A549 (cell line): Measurements from ENCODE around the gene IL3. TPM values are rescaled to one million over a fixed set of nuclear protein-coding genes. Genes with fewer than 3 reads are reported as not detected.

Experiments used
- ATAC-seq, 2 experiments: fragments of 200-7000 bp in 1 of 2; fragments of >200 bp in 1 of 2; cut with Nextera tagmentation in 1 of 2; cut with Tn5 transposase in 1 of 2; 3 replicates each; pipeline versions ENCODE4 v1.8.0 to v1.9.1; 2018 to 2020; ENCODE audit warnings: mild to moderate bottlenecking in 1 of 2, moderate library complexity in 1 of 2
- CTCF ChIA-PET: fragments of 300-600 bp; sonication (Branson Sonifier 250); formaldehyde crosslinking; extraction: SDS; loops from one replicate; lab custom pipeline; 2021; ENCODE audit warnings: antibody characterized with exemption, inconsistent platforms; lab: Yijun Ruan, JAX
- POLR2A ChIA-PET: fragments of 350-600 bp; formaldehyde crosslinking; extraction: SDS; loops from one replicate; lab custom pipeline; 2021; ENCODE audit warnings: antibody characterized with exemption, inconsistent platforms; lab: Yijun Ruan, JAX
- DNase-seq, 2 experiments: peaks; one replicate each; pipeline versions ENCODE4 v3.0.0 to v3.0.0-alpha.2; 2011 to 2016; ENCODE audit warnings: low read depth in 1 of 2, low spot score in 1 of 2
- FAIRE-seq: peaks from 2 replicates; lab custom pipeline; 2011; peaks lifted over from hg19 to GRCh38; lab: Jason Lieb, UNC
- H3K27ac ChIP-seq, 2 experiments: fragments of >200 bp; sonication (Bioruptor Twin); formaldehyde crosslinking; 3 replicates each; pipeline ENCODE4 v1.5.1; 2016 to 2017
- H3K4me1 ChIP-seq: fragments of >200 bp; sonication (Bioruptor Twin); formaldehyde crosslinking; 3 replicates; pipeline ENCODE4 v1.6.1; 2016
- H3K4me2 ChIP-seq: fragments of >200 bp; sonication (Bioruptor Twin); formaldehyde crosslinking; 3 replicates; pipeline ENCODE4 v1.6.1; 2016
- H3K4me3 ChIP-seq: fragments of >200 bp; sonication (Bioruptor Twin); formaldehyde crosslinking; 3 replicates; pipeline ENCODE4 v1.5.1; 2016
- H3K9me3 ChIP-seq: fragments of >200 bp; sonication (Bioruptor Twin); formaldehyde crosslinking; 3 replicates; pipeline ENCODE4 v1.6.1; 2016
- BHLHE40 ChIP-seq: IDR thresholded peaks from 2 replicates; pipeline ENCODE4 v1.6.1; 2012; ENCODE audit warnings: low read depth, low read length, inconsistent platforms
- CHD4 ChIP-seq: fragments of 200-600 bp; sonication (generic); IDR thresholded peaks from 2 replicates; pipeline ENCODE4 v1.6.1; 2016; ENCODE audit warnings: antibody characterized with exemption, mild to moderate bottlenecking, borderline replicate concordance
- CTCF ChIP-seq: fragments of >200 bp; sonication (Bioruptor Twin); formaldehyde crosslinking; IDR thresholded peaks from 3 replicates; pipeline ENCODE4 v1.5.1; 2016
- EHF ChIP-seq: fragments of 250-450 bp; sonication (Bioruptor Pico); IDR thresholded peaks from 2 replicates; pipeline ENCODE4 v1.5.0; 2020; ENCODE audit warnings: mild to moderate bottlenecking
- EHMT2 ChIP-seq: fragments of 200-600 bp; sonication (generic); IDR thresholded peaks from 2 replicates; pipeline ENCODE4 v1.6.1; 2016; ENCODE audit warnings: antibody characterized with exemption, low read depth, mild to moderate bottlenecking, moderate library complexity
- ELK1 ChIP-seq: fragments of 150-350 bp; IDR thresholded peaks from 2 replicates; pipeline ENCODE4 v1.6.1; 2014; ENCODE audit warnings: low read depth, mild to moderate bottlenecking, low read length
- ESRRA ChIP-seq: fragments of 150-350 bp; IDR thresholded peaks from 2 replicates; pipeline ENCODE4 v1.6.1; 2014; ENCODE audit warnings: mild to moderate bottlenecking, low read length, borderline replicate concordance
- FOSB ChIP-seq: fragments of 250-450 bp; sonication (Bioruptor Pico); IDR thresholded peaks from 2 replicates; pipeline ENCODE4 v1.5.0; 2020; ENCODE audit warnings: mild to moderate bottlenecking, moderate library complexity
- FOXS1 ChIP-seq: fragments of 250-450 bp; sonication (Bioruptor Pico); IDR thresholded peaks from 2 replicates; pipeline ENCODE4 v1.5.0; 2020; ENCODE audit warnings: mild to moderate bottlenecking, moderate library complexity
- GATA3 ChIP-seq: IDR thresholded peaks from 2 replicates; pipeline ENCODE4 v1.6.1; 2012; ENCODE audit warnings: borderline replicate concordance
- HOXA7 ChIP-seq: fragments of 250-450 bp; sonication (Bioruptor Pico); IDR thresholded peaks from 2 replicates; pipeline ENCODE4 v1.5.0; 2020; ENCODE audit warnings: mild to moderate bottlenecking, moderate library complexity
- HOXB13 ChIP-seq: fragments of 250-450 bp; sonication (Bioruptor Pico); IDR thresholded peaks from 2 replicates; pipeline ENCODE4 v1.5.0; 2020; ENCODE audit warnings: low read depth, mild to moderate bottlenecking, moderate library complexity
- KDM5A ChIP-seq: fragments of 200-600 bp; sonication (generic); IDR thresholded peaks from 2 replicates; pipeline ENCODE4 v1.6.1; 2016; ENCODE audit warnings: antibody characterized with exemption, mild to moderate bottlenecking
- MAFK ChIP-seq: fragments of 450-650 bp; IDR thresholded peaks from 2 replicates; pipeline ENCODE4 v1.6.1; 2014; ENCODE audit not compliant: partially characterized antibody
- MAZ ChIP-seq: fragments of 150-350 bp; IDR thresholded peaks from 2 replicates; pipeline ENCODE4 v1.6.1; 2014; ENCODE audit warnings: antibody characterized with exemption, low read depth, low read length, borderline replicate concordance
- POLR2AphosphoS2 ChIP-seq: conservative IDR thresholded peaks from 2 replicates; pipeline ENCODE4 v1.6.1; 2012; ENCODE audit warnings: low read length, improper control_type of control experiment, inconsistent platforms
- RAD21 ChIP-seq, 2 experiments: fragments of >200 bp in 1 of 2; sonication (Bioruptor Twin) in 1 of 2; formaldehyde crosslinking in 1 of 2; IDR thresholded peaks in 1 of 2; conservative IDR thresholded peaks in 1 of 2; 2 replicates in 1 of 2; 3 replicates in 1 of 2; pipeline ENCODE4 v1.6.1; 2012 to 2018; ENCODE audit warnings: inconsistent platforms in 1 of 2
- RCOR1 ChIP-seq: fragments of 150-350 bp; IDR thresholded peaks from 2 replicates; pipeline ENCODE4 v1.6.1; 2014; ENCODE audit warnings: antibody characterized with exemption, low read length, low read depth
- RFX5 ChIP-seq: fragments of 450-650 bp; IDR thresholded peaks from 2 replicates; pipeline ENCODE4 v1.7.1; 2014; ENCODE audit warnings: antibody characterized with exemption, mild to moderate bottlenecking, moderate library complexity
- SREBF2 ChIP-seq: fragments of 450-650 bp; IDR thresholded peaks from 2 replicates; pipeline ENCODE4 v1.6.1; 2014; ENCODE audit warnings: mild to moderate bottlenecking, moderate library complexity
- USF2 ChIP-seq: fragments of 450-650 bp; IDR thresholded peaks from 2 replicates; pipeline ENCODE4 v1.6.1; 2014; ENCODE audit warnings: antibody characterized with exemption
- WGBS: methylation state at CpG from one replicate; pipeline ENCODE4 v1.1.6; 2017; ENCODE audit errors: missing lambda C conversion rate; 5-methylcytosine and 5-hydroxymethylcytosine counted together
- polyA plus RNA-seq, 4 experiments: library from polyadenylated mRNA; depleted of rRNA in 3 of 4; stranded (reverse); fragments of >200 nt; fragmentation: RNase III in 1 of 4; extraction: RNeasy Plus Mini Kit Qiagen cat#74134 plus additional on column Dnase treatment in 1 of 4; gene quantifications; 2 replicates in 3 of 4; 3 replicates in 1 of 4; pipeline ENCODE4 v1.2.3, GENCODE V29; 2011 to 2017
- small RNA-seq, 6 experiments: library from RNA; depleted of rRNA; stranded (forward); fragments of <200 nt; gene quantifications; one replicate each; pipeline ENCODE3, GENCODE V24; 2012

IL3 gene
- polyA plus RNA-seq, 2 of the 4 experiments (the other 2 are of a cell fraction), result not detected

DNA sequence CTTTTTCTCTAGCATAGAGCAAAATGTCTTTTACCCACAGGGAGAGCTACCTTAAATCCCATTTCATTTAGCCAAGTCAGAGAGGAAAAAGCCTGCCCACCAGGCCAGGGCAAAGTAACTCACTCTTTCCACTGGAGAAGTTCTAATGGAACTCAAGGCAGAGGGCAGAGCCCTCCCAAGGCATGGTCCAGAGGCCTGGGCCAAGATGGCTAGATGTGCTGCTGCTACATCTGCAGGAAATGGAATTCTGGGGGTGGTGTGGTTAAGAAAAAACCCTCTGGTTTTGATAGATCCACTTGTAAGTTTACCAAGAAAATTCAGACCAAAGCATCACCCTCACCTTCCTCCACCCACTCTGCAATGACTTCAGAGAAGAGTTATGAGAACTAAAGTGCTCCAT is 50.5 kb downstream of the IL3 start:
- Histone ChIP-seq H3K4me2 (no peak overlapping the region), H3K4me3 (no peak overlapping the region), H3K4me1 (no peaks in the 10 kb centered on the region), H3K9me3 (no peaks in the 10 kb centered on the region; the same call in 2 of the 3 replicates), H3K27ac (no peak overlapping the region)
- no peak for FAIRE-seq
- TF ChIP-seq MAZ (no peak), MAFK (no peak), USF2 (no peak), POLR2AphosphoS2 (no peak)
- POLR2A ChIA-PET, result no interaction called here
- no peak for ATAC-seq
- CTCF ChIA-PET, result interaction anchor here (3.0 kb wide), 1 partner anchor 47 kb away, joined by 13 read pairs; no protein-coding TSS in a partner anchor
- DNase-seq, result no peak

DNA sequence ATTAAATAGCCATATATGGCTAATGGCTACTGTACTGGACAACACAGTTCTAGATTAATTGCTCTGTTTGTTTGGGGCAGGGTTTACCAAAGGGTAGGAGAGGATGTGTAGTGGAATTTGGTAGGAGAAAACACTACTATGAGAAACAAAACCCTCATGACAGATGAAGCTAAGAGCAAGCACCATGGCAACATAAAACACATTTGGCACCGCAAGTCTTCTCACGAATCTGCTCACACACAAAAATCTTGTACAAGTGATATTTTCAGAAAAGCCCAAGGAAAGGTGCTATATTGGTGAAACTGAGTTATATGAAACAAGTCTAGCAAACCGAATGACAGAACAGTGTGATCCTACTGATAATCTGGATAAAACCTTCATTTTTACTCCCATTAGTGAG is 51.7 kb downstream of the IL3 start:
- no peak for TF ChIP-seq EHMT2
- no peak for TF ChIP-seq EHF (CRISPR knock-in tag)
- TF ChIP-seq CTCF, result no peak
- TF ChIP-seq BHLHE40, result no peak
- no peak for TF ChIP-seq CHD4
- TF ChIP-seq GATA3, result no peak
- no peak for TF ChIP-seq ELK1
- no peak for TF ChIP-seq FOXS1
- TF ChIP-seq SREBF2, result no peak
- no peak for TF ChIP-seq KDM5A
- TF ChIP-seq USF2, result no peak
- TF ChIP-seq POLR2AphosphoS2, result no peak
- no peak for TF ChIP-seq RFX5
- no peak for TF ChIP-seq FOSB
- no peak for TF ChIP-seq HOXB13 (CRISPR knock-in tag)
- no peak for TF ChIP-seq RCOR1
- TF ChIP-seq HOXA7 (CRISPR knock-in tag), result no peak
- TF ChIP-seq MAZ, result no peak
- TF ChIP-seq RAD21 (conservative IDR thresholded peaks at IDR 0.05 in 1 of 2, IDR thresholded peaks at IDR 0.05 in 1 of 2), result no peak
- no peak for TF ChIP-seq ESRRA
- Histone ChIP-seq H3K4me1 (no peaks in the 10 kb centered on the region), H3K4me3 (no peak overlapping the region), H3K27ac (no peak overlapping the region), H3K4me2 (no peak overlapping the region), H3K9me3 (no peaks in the 10 kb centered on the region; the same call in 2 of the 3 replicates)
- FAIRE-seq (no peak), ATAC-seq (no peak), DNase-seq (no peak)
- POLR2A ChIA-PET, result no interaction called here
- CTCF ChIA-PET, result interaction anchor here (1.4 kb wide), 1 partner anchor 10 kb away, joined by 3 read pairs; no protein-coding TSS in a partner anchor
- 61% methylated on average over 3 of the region's 3 CpGs for WGBS

Small RNA genes lying within 50 kb of the gene (small RNA-seq; reads per million reads assigned to genes)
- gene RF00285, result 0 reads per million in 6 experiments

Other genes starting within 250 kb of the IL3 start
- not detected in 2 replicates for gene MEIKIN, start 115.0 kb upstream of the IL3 start, polyA plus RNA-seq (2011; rRNA removed)
- gene MEIKIN, start 115.0 kb upstream of the IL3 start, polyA plus RNA-seq (2017; fragmentation: RNase III; extraction: RNeasy Plus Mini Kit Qiagen cat#74134 plus additional on column Dnase treatment), result not detected in 3 replicates
- gene ACSL6, start 49.0 kb upstream of the IL3 start, polyA plus RNA-seq (2011; rRNA removed), result 0.05 and 0.09 TPM in 2 replicates
- 0.05 to 0.07 TPM (median 0.06 TPM) in 3 replicates for gene ACSL6, start 49.0 kb upstream of the IL3 start, polyA plus RNA-seq (2017; fragmentation: RNase III; extraction: RNeasy Plus Mini Kit Qiagen cat#74134 plus additional on column Dnase treatment)
- 0.21 TPM in 1 of 2 replicates, not detected in the other for gene CSF2, start 13.1 kb downstream of the IL3 start, polyA plus RNA-seq (2011; rRNA removed)
- gene CSF2, start 13.1 kb downstream of the IL3 start, polyA plus RNA-seq (2017; fragmentation: RNase III; extraction: RNeasy Plus Mini Kit Qiagen cat#74134 plus additional on column Dnase treatment), result 0.34 TPM in 1 of 3 replicates, not detected in the others
- gene P4HA2, start 167.2 kb downstream of the IL3 start, polyA plus RNA-seq (2011; rRNA removed), result 45.0 and 64.9 TPM in 2 replicates
- 35.1 to 40.3 TPM (median 36.4 TPM) in 3 replicates for gene P4HA2, start 167.2 kb downstream of the IL3 start, polyA plus RNA-seq (2017; fragmentation: RNase III; extraction: RNeasy Plus Mini Kit Qiagen cat#74134 plus additional on column Dnase treatment)
- not detected in 2 replicates for gene PDLIM4, start 197.0 kb downstream of the IL3 start, polyA plus RNA-seq (2011; rRNA removed)
- 0.09 to 0.28 TPM (median 0.20 TPM) in 3 replicates for gene PDLIM4, start 197.0 kb downstream of the IL3 start, polyA plus RNA-seq (2017; fragmentation: RNase III; extraction: RNeasy Plus Mini Kit Qiagen cat#74134 plus additional on column Dnase treatment)
- 4.1 and 4.6 TPM in 2 replicates for gene SLC22A4, start 233.7 kb downstream of the IL3 start, polyA plus RNA-seq (2011; rRNA removed)
- 3.2 to 4.2 TPM (median 3.6 TPM) in 3 replicates for gene SLC22A4, start 233.7 kb downstream of the IL3 start, polyA plus RNA-seq (2017; fragmentation: RNase III; extraction: RNeasy Plus Mini Kit Qiagen cat#74134 plus additional on column Dnase treatment)